HEK293 (cell line): ENCODE measurements around the gene SLFNL1.

Experiments used
- CTCF ChIP-seq: fragments of 450-650 bp; formaldehyde crosslinking; IDR thresholded peaks from 2 replicates; pipeline ENCODE4 v1.5.1; 2016; ENCODE audit warnings: missing biosample characterization, missing genetic modification characterization
- REST ChIP-seq: fragments of 450-650 bp; formaldehyde crosslinking; IDR thresholded peaks from 2 replicates; pipeline ENCODE4 v1.5.1; 2016; ENCODE audit warnings: missing biosample characterization, missing genetic modification characterization
- SP2 ChIP-seq: fragments of 450-650 bp; formaldehyde crosslinking; IDR thresholded peaks from 2 replicates; pipeline ENCODE4 v1.5.1; 2016; ENCODE audit warnings: missing biosample characterization, missing genetic modification characterization
- ZNF146 ChIP-seq: fragments of 450-650 bp; formaldehyde crosslinking; IDR thresholded peaks from 2 replicates; pipeline ENCODE4 v1.5.1; 2016; ENCODE audit warnings: missing biosample characterization, missing genetic modification characterization
- ZNF302 ChIP-seq: fragments of 450-650 bp; formaldehyde crosslinking; IDR thresholded peaks from 2 replicates; pipeline ENCODE4 v1.5.1; 2016; ENCODE audit warnings: missing biosample characterization, missing genetic modification characterization, low read depth
- ZNF311 ChIP-seq: fragments of 450-650 bp; formaldehyde crosslinking; IDR thresholded peaks from 2 replicates; pipeline ENCODE4 v1.5.1; 2017; ENCODE audit warnings: missing biosample characterization, missing genetic modification characterization, borderline replicate concordance
- ZNF664 ChIP-seq: fragments of 450-650 bp; formaldehyde crosslinking; IDR thresholded peaks from 2 replicates; pipeline ENCODE4 v1.5.1; 2016; ENCODE audit warnings: missing biosample characterization, missing genetic modification characterization
- ZNF76 ChIP-seq: fragments of 450-650 bp; formaldehyde crosslinking; IDR thresholded peaks from 2 replicates; pipeline ENCODE4; 2016; ENCODE audit warnings: low read depth, missing biosample characterization, missing genetic modification characterization, borderline replicate concordance
- ZNF768 ChIP-seq: fragments of 450-650 bp; formaldehyde crosslinking; IDR thresholded peaks from 2 replicates; pipeline ENCODE4 v1.5.1; 2018; ENCODE audit warnings: missing biosample characterization, mild to moderate bottlenecking, missing genetic modification characterization
- ZNF843 ChIP-seq: fragments of 450-650 bp; formaldehyde crosslinking; IDR thresholded peaks from 2 replicates; pipeline ENCODE4 v1.5.1; 2016; ENCODE audit warnings: missing biosample characterization, missing genetic modification characterization
- TF ChIP-seq, protein P1 (sequence below): fragments of 450-650 bp; formaldehyde crosslinking; conservative IDR thresholded peaks from 2 replicates; pipeline ENCODE4 v1.5.1; 2016; ENCODE audit warnings: low read depth, missing biosample characterization, missing genetic modification characterization
- TF ChIP-seq, protein P2 (sequence below): fragments of 450-650 bp; formaldehyde crosslinking; IDR thresholded peaks from 2 replicates; pipeline ENCODE4 v1.5.1; 2016; ENCODE audit warnings: missing biosample characterization, missing genetic modification characterization, low read depth
- TF ChIP-seq, protein P3 (sequence below): fragments of 450-650 bp; formaldehyde crosslinking; IDR thresholded peaks from 2 replicates; pipeline ENCODE4 v1.5.1; 2016; ENCODE audit warnings: missing biosample characterization, missing genetic modification characterization

GRCh38 chr1:41019353-41019745, 2.2 kb downstream of the SLFNL1 start:
- TF ChIP-seq CTCF (tag by site-specific recombination) (no peak), ZNF843 (tag by site-specific recombination) (no peak), ZNF302 (tag by site-specific recombination) (no peak), REST (tag by site-specific recombination) (no peak), ZNF76 (tag by site-specific recombination) (no peak), ZNF311 (tag by site-specific recombination) (no peak), SP2 (tag by site-specific recombination) (no peak), ZNF146 (tag by site-specific recombination) (no peak), ZNF768 (tag by site-specific recombination) (no peak), ZNF664 (tag by site-specific recombination) (no peak)
- TF ChIP-seq, protein P1, sequence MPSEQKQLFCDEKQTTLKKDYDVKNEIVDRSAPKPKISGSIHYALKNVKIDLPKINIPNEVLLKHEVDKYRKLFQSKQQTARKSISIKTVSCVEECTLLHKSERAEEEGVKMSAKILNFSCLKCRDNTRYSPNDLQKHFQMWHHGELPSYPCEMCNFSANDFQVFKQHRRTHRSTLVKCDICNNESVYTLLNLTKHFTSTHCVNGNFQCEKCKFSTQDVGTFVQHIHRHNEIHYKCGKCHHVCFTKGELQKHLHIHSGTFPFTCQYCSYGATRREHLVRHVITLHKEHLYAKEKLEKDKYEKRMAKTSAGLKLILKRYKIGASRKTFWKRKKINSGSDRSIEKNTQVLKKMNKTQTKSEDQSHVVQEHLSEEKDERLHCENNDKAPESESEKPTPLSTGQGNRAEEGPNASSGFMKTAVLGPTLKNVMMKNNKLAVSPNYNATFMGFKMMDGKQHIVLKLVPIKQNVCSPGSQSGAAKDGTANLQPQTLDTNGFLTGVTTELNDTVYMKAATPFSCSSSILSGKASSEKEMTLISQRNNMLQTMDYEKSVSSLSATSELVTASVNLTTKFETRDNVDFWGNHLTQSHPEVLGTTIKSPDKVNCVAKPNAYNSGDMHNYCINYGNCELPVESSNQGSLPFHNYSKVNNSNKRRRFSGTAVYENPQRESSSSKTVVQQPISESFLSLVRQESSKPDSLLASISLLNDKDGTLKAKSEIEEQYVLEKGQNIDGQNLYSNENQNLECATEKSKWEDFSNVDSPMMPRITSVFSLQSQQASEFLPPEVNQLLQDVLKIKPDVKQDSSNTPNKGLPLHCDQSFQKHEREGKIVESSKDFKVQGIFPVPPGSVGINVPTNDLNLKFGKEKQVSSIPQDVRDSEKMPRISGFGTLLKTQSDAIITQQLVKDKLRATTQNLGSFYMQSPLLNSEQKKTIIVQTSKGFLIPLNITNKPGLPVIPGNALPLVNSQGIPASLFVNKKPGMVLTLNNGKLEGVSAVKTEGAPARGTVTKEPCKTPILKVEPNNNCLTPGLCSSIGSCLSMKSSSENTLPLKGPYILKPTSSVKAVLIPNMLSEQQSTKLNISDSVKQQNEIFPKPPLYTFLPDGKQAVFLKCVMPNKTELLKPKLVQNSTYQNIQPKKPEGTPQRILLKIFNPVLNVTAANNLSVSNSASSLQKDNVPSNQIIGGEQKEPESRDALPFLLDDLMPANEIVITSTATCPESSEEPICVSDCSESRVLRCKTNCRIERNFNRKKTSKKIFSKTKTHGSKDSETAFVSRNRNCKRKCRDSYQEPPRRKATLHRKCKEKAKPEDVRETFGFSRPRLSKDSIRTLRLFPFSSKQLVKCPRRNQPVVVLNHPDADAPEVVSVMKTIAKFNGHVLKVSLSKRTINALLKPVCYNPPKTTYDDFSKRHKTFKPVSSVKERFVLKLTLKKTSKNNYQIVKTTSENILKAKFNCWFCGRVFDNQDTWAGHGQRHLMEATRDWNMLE (tag by site-specific recombination) = no peak
- TF ChIP-seq, protein P2, sequence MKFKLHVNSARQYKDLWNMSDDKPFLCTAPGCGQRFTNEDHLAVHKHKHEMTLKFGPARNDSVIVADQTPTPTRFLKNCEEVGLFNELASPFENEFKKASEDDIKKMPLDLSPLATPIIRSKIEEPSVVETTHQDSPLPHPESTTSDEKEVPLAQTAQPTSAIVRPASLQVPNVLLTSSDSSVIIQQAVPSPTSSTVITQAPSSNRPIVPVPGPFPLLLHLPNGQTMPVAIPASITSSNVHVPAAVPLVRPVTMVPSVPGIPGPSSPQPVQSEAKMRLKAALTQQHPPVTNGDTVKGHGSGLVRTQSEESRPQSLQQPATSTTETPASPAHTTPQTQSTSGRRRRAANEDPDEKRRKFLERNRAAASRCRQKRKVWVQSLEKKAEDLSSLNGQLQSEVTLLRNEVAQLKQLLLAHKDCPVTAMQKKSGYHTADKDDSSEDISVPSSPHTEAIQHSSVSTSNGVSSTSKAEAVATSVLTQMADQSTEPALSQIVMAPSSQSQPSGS (tag by site-specific recombination) = no peak
- TF ChIP-seq, protein P3, sequence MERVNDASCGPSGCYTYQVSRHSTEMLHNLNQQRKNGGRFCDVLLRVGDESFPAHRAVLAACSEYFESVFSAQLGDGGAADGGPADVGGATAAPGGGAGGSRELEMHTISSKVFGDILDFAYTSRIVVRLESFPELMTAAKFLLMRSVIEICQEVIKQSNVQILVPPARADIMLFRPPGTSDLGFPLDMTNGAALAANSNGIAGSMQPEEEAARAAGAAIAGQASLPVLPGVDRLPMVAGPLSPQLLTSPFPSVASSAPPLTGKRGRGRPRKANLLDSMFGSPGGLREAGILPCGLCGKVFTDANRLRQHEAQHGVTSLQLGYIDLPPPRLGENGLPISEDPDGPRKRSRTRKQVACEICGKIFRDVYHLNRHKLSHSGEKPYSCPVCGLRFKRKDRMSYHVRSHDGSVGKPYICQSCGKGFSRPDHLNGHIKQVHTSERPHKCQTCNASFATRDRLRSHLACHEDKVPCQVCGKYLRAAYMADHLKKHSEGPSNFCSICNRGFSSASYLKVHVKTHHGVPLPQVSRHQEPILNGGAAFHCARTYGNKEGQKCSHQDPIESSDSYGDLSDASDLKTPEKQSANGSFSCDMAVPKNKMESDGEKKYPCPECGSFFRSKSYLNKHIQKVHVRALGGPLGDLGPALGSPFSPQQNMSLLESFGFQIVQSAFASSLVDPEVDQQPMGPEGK (tag by site-specific recombination) = no peak
